ENCODE data around the gene CCM2.

The CCM2 gene

GRCh38 chr7:44980393-44981034 lies 19.5 kb upstream of the CCM2 start:
- Histone ChIP-seq H3K27me3 (no peaks in the 10 kb centered on the region), H3K9ac (peak overlapping the region; percentile 78), H3K4me2 (peak overlapping the region; percentile 98), H4K20me1 (peaks cover 45% of the 10 kb centered on the region), H3K4me1 (peaks cover 99% of the 10 kb centered on the region), H3K9me3 (no peaks in the 10 kb centered on the region), H3K36me3 (peaks cover 62% of the 10 kb centered on the region), H3K27ac (peak overlapping the region; percentile 88), H3K4me3 (peak overlapping the region; percentile 68)
- no peak for TF ChIP-seq Cebpa-rat (IDR thresholded peaks at IDR 0.05)

- peak overlapping the region; percentile 98 for H3K4me2 ChIP-seq
- no peaks in the 10 kb centered on the region for H3K27me3 ChIP-seq
- peak overlapping the region; percentile 68 for H3K4me3 ChIP-seq
- peak overlapping the region; percentile 88 for H3K27ac ChIP-seq
- H3K4me1 ChIP-seq: peaks cover 92% of the 10 kb centered on the region
- peak overlapping the region; percentile 78 for H3K9ac ChIP-seq
- H3K36me3 ChIP-seq: peaks cover 61% of the 10 kb centered on the region
- H3K9me3 ChIP-seq: no peaks in the 10 kb centered on the region
- peaks cover 51% of the 10 kb centered on the region for H4K20me1 ChIP-seq
- no peak for TF ChIP-seq Cebpa-rat (IDR thresholded peaks at IDR 0.05)
These were observed 18.8 kb upstream of the CCM2 start for GRCh38 chr7:44981035-44981706.

GRCh38 chr7:44982535-44982923 lies 17.5 kb upstream of the CCM2 start:
- TF ChIP-seq Cebpa-rat (IDR thresholded peaks at IDR 0.05): no peak
- peak overlapping the region; percentile 99; the same call in 1 of the 2 replicates for H3K9ac ChIP-seq
- 0 out of 2 replicates have a peak overlapping the region, but pooled peaks have one; percentile 15 for H3K4me3 ChIP-seq

GRCh38 chr7:44982970-44983369 lies 17.0 kb upstream of the CCM2 start:
- peaks cover 84% of the 10 kb centered on the region for H3K4me1 ChIP-seq
- no peak for TF ChIP-seq Cebpa-rat (IDR thresholded peaks at IDR 0.05)
- no peaks in the 10 kb centered on the region for H3K9me3 ChIP-seq
- peak overlapping the region; percentile 14; the same call in 1 of the 2 replicates for H3K27ac ChIP-seq
- peaks cover 51% of the 10 kb centered on the region for H4K20me1 ChIP-seq
- H3K9ac ChIP-seq: peak overlapping the region; percentile 99; the same call in 1 of the 2 replicates
- H3K27me3 ChIP-seq: no peaks in the 10 kb centered on the region
- peaks cover 51% of the 10 kb centered on the region for H3K36me3 ChIP-seq
- 0 out of 2 replicates have a peak overlapping the region, but pooled peaks have one; percentile 15 for H3K4me3 ChIP-seq
- peak overlapping the region; percentile 98 for H3K4me2 ChIP-seq

More at GRCh38 chr7:44982535-44982923, 17.5 kb upstream of the CCM2 start:
- H3K27ac ChIP-seq: peak overlapping the region; percentile 14; the same call in 1 of the 2 replicates
- H3K4me1 ChIP-seq: peaks cover 84% of the 10 kb centered on the region
- H3K36me3 ChIP-seq: peaks cover 51% of the 10 kb centered on the region
- H3K9me3 ChIP-seq: no peaks in the 10 kb centered on the region
- H3K27me3 ChIP-seq: no peaks in the 10 kb centered on the region
- H3K4me2 ChIP-seq: peak overlapping the region; percentile 98
- H4K20me1 ChIP-seq: peaks cover 51% of the 10 kb centered on the region

- peak overlapping the region; percentile 98 for H3K4me2 ChIP-seq
- TF ChIP-seq Cebpa-rat (IDR thresholded peaks at IDR 0.05): no peak
These were observed 16.1 kb upstream of the CCM2 start for GRCh38 chr7:44983742-44984477.

GRCh38 chr7:44984478-44984758 lies 15.6 kb upstream of the CCM2 start:
- H4K20me1 ChIP-seq: peaks cover 51% of the 10 kb centered on the region
- peak overlapping the region; percentile 97 for H3K27ac ChIP-seq
- peaks cover 51% of the 10 kb centered on the region for H3K36me3 ChIP-seq
- H3K4me3 ChIP-seq: peak overlapping the region; percentile 91
- peak overlapping the region; percentile 99 for H3K9ac ChIP-seq
- peaks cover 74% of the 10 kb centered on the region for H3K4me1 ChIP-seq
- no peaks in the 10 kb centered on the region for H3K9me3 ChIP-seq
- no peaks in the 10 kb centered on the region for H3K27me3 ChIP-seq
- no peak for TF ChIP-seq Cebpa-rat (IDR thresholded peaks at IDR 0.05)
- peak overlapping the region; percentile 98 for H3K4me2 ChIP-seq

More at GRCh38 chr7:44983742-44984477, 16.1 kb upstream of the CCM2 start:
- H3K27ac ChIP-seq: peak overlapping the region; percentile 97
- H3K4me3 ChIP-seq: peak overlapping the region; percentile 91
- peaks cover 51% of the 10 kb centered on the region for H3K36me3 ChIP-seq
- peaks cover 51% of the 10 kb centered on the region for H4K20me1 ChIP-seq
- H3K9me3 ChIP-seq: no peaks in the 10 kb centered on the region
- peak overlapping the region; percentile 99 for H3K9ac ChIP-seq
- H3K4me1 ChIP-seq: peaks cover 79% of the 10 kb centered on the region
- H3K27me3 ChIP-seq: no peaks in the 10 kb centered on the region

GRCh38 chr7:44985033-44985695 lies 14.8 kb upstream of the CCM2 start:
- peak overlapping the region; percentile 91 for H3K4me3 ChIP-seq
- peaks cover 72% of the 10 kb centered on the region for H3K4me1 ChIP-seq
- no peaks in the 10 kb centered on the region for H3K27me3 ChIP-seq
- no peak for TF ChIP-seq Cebpa-rat (IDR thresholded peaks at IDR 0.05)
- peak overlapping the region; percentile 98 for H3K4me2 ChIP-seq
- peaks cover 51% of the 10 kb centered on the region for H4K20me1 ChIP-seq
- peak overlapping the region; percentile 97 for H3K27ac ChIP-seq
- H3K9ac ChIP-seq: peak overlapping the region; percentile 99
- H3K9me3 ChIP-seq: no peaks in the 10 kb centered on the region
- H3K36me3 ChIP-seq: peaks cover 51% of the 10 kb centered on the region

GRCh38 chr7:44985900-44986217 lies 14.1 kb upstream of the CCM2 start:
- TF ChIP-seq Cebpa-rat (IDR thresholded peaks at IDR 0.05): no peak
- peaks cover 72% of the 10 kb centered on the region for H3K4me1 ChIP-seq
- no peaks in the 10 kb centered on the region for H3K27me3 ChIP-seq
- H3K36me3 ChIP-seq: peaks cover 51% of the 10 kb centered on the region
- peak overlapping the region; percentile 91 for H3K4me3 ChIP-seq
- H3K4me2 ChIP-seq: peak overlapping the region; percentile 98
- H3K27ac ChIP-seq: peak overlapping the region; percentile 97
- peak overlapping the region; percentile 99 for H3K9ac ChIP-seq
- peaks cover 49% of the 10 kb centered on the region for H4K20me1 ChIP-seq
- H3K9me3 ChIP-seq: no peaks in the 10 kb centered on the region

GRCh38 chr7:44986218-44987053 lies 13.6 kb upstream of the CCM2 start:
- peak overlapping the region; percentile 91 for H3K4me3 ChIP-seq
- peak; percentile 67 for TF ChIP-seq Cebpa-rat (IDR thresholded peaks at IDR 0.05)
- H3K4me2 ChIP-seq: peak overlapping the region; percentile 98
- peaks cover 43% of the 10 kb centered on the region for H4K20me1 ChIP-seq
- peaks cover 72% of the 10 kb centered on the region for H3K4me1 ChIP-seq
- no peaks in the 10 kb centered on the region for H3K9me3 ChIP-seq
- H3K9ac ChIP-seq: peak overlapping the region; percentile 99
- H3K27me3 ChIP-seq: no peaks in the 10 kb centered on the region
- H3K36me3 ChIP-seq: peaks cover 46% of the 10 kb centered on the region
- H3K27ac ChIP-seq: peak overlapping the region; percentile 97
